ENCODE measurements around the gene ING1.

DNA sequence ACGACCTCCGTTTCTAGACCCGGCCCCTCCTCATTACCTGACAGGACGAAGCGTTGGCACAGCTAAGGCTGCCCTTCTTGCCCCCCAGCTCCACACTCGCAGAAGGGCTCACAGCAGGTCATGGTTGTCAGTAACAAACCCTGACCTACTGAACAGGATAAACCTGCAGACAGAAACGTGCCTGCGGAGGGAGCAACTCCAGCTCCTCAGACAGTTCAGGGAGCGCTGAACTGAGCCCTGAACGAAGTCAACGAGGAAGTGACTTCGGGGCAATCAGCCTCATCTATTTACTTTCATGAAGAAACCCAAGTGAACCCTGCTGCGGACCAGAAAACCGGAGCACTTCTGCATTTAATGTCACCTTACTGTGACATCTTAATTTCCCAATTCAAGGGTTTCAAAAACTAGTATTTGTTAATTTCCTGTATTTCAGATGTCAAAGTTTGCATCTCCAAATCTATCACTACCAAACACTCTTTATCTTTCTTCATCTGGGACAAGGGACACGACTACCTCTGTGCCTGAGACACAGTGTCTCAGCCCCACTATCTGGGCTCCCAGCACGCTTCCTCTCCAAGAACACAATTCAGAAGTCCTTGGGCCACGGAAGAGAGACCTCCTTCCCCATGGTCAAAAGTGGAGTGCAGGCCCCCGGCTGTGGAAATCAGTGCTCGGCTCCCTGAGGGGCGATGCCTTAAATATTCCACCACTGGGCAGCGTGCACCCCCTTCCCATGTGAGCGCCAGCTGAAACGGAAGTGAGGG lies 47.8 kb upstream of the ING1 start:
- TF ChIP-seq, protein P1, sequence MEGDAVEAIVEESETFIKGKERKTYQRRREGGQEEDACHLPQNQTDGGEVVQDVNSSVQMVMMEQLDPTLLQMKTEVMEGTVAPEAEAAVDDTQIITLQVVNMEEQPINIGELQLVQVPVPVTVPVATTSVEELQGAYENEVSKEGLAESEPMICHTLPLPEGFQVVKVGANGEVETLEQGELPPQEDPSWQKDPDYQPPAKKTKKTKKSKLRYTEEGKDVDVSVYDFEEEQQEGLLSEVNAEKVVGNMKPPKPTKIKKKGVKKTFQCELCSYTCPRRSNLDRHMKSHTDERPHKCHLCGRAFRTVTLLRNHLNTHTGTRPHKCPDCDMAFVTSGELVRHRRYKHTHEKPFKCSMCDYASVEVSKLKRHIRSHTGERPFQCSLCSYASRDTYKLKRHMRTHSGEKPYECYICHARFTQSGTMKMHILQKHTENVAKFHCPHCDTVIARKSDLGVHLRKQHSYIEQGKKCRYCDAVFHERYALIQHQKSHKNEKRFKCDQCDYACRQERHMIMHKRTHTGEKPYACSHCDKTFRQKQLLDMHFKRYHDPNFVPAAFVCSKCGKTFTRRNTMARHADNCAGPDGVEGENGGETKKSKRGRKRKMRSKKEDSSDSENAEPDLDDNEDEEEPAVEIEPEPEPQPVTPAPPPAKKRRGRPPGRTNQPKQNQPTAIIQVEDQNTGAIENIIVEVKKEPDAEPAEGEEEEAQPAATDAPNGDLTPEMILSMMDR (IDR thresholded peaks at IDR 0.05) = no peak
- TF ChIP-seq POLR2A (IDR thresholded peaks at IDR 0.05) = no peak

All from adrenal gland (tissue), 5 donors.